Measurements from ENCODE around the gene DPEP2. TPM values are rescaled to one million over a fixed set of nuclear protein-coding genes. Genes with fewer than 3 reads are reported as not detected.

DPEP2 gene
- total RNA-seq, 1 donor from 2014 or later, result not detected

DNA sequence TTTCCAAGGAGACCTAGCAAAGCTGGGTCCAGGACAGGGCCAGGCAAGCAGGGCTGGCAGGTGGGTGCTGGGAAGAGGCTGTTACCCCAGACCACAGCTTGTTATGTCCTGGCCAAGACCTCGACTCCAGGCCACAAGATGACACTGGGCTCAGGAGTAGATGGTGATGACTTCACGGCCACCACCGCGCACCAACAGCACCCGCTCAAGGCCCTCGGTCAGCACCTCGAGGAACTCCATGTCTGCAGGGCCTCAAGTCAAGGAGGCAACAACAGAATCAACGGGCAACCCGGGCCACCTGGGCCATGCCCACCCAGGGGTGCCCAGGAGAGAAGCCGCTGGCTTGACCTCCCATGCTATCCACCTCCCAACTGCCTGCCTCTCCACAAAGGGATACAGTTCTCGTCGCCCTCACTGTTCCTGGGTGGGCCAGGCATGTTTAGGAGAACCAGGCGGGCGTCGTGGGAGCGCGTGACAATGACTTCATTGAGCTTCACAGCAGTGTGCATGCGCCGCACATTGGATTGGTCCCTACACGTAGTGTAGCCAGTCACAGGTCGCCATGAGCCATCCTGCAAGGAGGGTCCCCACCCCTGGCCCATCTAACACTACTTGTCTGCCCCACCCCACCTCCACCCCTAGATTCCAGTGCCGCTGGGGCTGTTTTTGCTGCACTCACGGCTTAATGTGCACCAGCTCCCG, 54.4 kb downstream of the DPEP2 start:
- no peak for TF ChIP-seq CTCF (IDR thresholded peaks at IDR 0.05)
- Mint-ChIP-seq H3K4me3 (ENCODE audit: unreplicated experiment) (no peak overlapping the region), H3K27me3 (ENCODE audit: low read depth) (no peaks in the 10 kb centered on the region), H3K27ac (ENCODE audit: unreplicated experiment) (peak overlapping the region; percentile 8), H3K36me3 (ENCODE audit: low read depth) (peaks cover 27% of the 10 kb centered on the region), H3K4me1 (ENCODE audit: low read depth) (no peaks in the 10 kb centered on the region), H3K9me3 (ENCODE audit: low read depth) (no peaks in the 10 kb centered on the region)
- DNase-seq (ENCODE audit: low spot score), result no peak

DNA sequence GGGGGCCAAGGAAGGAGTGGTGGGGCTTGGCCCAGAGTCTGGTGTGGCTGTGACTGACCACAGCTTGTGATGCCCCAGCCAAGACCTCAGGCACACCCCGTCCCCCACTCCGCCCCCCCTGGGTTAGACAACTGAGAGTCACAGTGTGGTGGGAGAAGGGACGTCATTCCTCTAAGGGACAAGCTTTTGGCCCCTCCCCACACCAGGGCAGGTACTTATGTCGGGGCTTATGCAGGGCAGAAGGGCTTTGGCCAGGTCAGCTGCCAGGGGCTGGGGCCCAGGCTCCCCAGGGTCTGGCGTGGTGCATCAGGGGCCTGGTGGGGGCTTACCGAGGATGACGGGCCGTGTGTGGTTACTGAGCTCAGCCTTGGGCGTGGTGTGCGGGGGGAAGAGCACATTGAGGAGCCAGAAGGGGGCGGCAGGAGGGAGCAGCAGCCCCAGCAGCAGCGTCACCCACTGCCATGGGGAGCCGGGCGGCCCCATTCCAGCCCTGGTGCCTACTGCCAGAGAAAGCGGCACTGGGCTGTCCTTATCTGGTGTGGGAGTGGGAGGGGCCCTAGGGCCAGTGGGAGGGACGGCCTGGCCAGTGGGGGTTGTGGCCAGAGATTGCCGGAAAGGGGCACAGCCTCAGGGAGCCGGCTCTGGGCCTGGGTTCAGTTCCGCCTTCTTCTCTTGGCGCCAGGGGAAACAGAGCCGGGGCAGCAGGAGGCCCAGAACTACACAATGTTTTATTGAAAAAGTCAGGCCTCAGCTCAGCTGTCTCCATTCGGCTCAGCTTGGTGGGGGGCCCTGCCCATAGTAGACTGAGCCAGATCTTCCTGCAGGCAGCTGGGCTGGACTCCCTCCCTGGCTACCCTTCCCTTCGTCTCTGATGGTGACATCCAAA, 55.4 kb downstream of the DPEP2 start, which contains the start of gene LCAT:
Gene LCAT (minus strand): TSS at position 502 of the 886 bp plus-strand sequence. CDS start 19 bp downstream, at position 483.
- peak within 1 kb of the TSS; percentile 14 for H3K27ac Mint-ChIP-seq (ENCODE audit: unreplicated experiment)
- no peak for DNase-seq (ENCODE audit: low spot score)
- no peak within 1 kb of the TSS for H3K4me3 Mint-ChIP-seq (ENCODE audit: unreplicated experiment)
- H3K4me1 Mint-ChIP-seq (ENCODE audit: low read depth), result no peaks in the 10 kb centered on the region
- TF ChIP-seq CTCF (IDR thresholded peaks at IDR 0.05), result no peak
- H3K36me3 Mint-ChIP-seq (ENCODE audit: low read depth), result peaks cover 27% of the 10 kb centered on the region
- no peaks in the 10 kb centered on the region for H3K9me3 Mint-ChIP-seq (ENCODE audit: low read depth)
- no peaks in the 10 kb centered on the region for H3K27me3 Mint-ChIP-seq (ENCODE audit: low read depth)

DNA sequence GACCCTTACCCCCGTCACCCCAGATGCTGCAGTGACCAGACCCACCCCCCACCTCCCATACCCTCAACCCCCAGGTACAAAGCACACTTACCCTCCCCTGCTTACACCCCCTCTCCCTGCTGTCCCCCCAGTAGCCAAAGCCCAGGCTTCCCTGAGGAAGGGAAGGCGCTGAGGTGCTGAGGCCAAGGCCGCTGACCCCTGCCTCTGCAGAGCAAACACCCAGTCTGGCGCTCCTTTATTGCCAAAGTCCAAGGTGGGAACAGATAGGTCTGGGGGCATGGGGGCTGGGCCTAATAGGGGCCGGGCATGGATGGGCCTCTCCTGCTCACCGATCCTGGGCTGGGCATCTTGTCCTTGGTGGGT, 56.0 kb downstream of the DPEP2 start:
- H3K9me3 Mint-ChIP-seq (ENCODE audit: low read depth), result no peaks in the 10 kb centered on the region
- H3K27ac Mint-ChIP-seq (ENCODE audit: unreplicated experiment), result no peak overlapping the region
- DNase-seq (ENCODE audit: low spot score), result no peak
- no peak overlapping the region for H3K4me3 Mint-ChIP-seq (ENCODE audit: unreplicated experiment)
- no peak for TF ChIP-seq CTCF (IDR thresholded peaks at IDR 0.05)
- no peaks in the 10 kb centered on the region for H3K27me3 Mint-ChIP-seq (ENCODE audit: low read depth)
- no peaks in the 10 kb centered on the region for H3K4me1 Mint-ChIP-seq (ENCODE audit: low read depth)
- H3K36me3 Mint-ChIP-seq (ENCODE audit: low read depth), result peaks cover 23% of the 10 kb centered on the region

GRCh38 chr16:67942510-67943255, 56.6 kb downstream of the DPEP2 start:
- no peaks in the 10 kb centered on the region for H3K27me3 Mint-ChIP-seq (ENCODE audit: low read depth)
- H3K27ac Mint-ChIP-seq (ENCODE audit: unreplicated experiment), result no peak overlapping the region
- no peak for TF ChIP-seq CTCF (IDR thresholded peaks at IDR 0.05)
- H3K4me3 Mint-ChIP-seq (ENCODE audit: unreplicated experiment), result no peak overlapping the region
- H3K36me3 Mint-ChIP-seq (ENCODE audit: low read depth), result peaks cover 20% of the 10 kb centered on the region
- no peaks in the 10 kb centered on the region for H3K4me1 Mint-ChIP-seq (ENCODE audit: low read depth)
- no peak for DNase-seq (ENCODE audit: low spot score)
- no peaks in the 10 kb centered on the region for H3K9me3 Mint-ChIP-seq (ENCODE audit: low read depth)

DNA sequence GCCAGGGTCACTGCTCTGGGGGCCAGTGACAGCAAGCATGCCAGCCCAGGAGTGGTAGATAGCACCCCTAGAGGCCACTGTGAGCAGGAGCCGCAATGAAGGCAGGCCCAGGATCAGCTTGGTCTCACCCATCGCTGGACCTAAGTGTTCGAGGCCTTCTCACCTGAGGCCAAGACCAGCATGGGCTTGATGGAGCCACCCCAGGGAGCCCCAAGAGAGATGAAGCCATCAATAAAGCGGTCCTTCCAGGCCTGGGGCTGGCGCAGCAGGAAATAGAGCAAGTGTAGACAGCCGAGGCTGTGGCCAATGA, 57.1 kb downstream of the DPEP2 start:
- Mint-ChIP-seq H3K27me3 (ENCODE audit: low read depth) (no peaks in the 10 kb centered on the region), H3K27ac (ENCODE audit: unreplicated experiment) (peak overlapping the region; percentile 17), H3K4me1 (ENCODE audit: low read depth) (peaks cover 4% of the 10 kb centered on the region), H3K4me3 (ENCODE audit: unreplicated experiment) (no peak overlapping the region), H3K9me3 (ENCODE audit: low read depth) (no peaks in the 10 kb centered on the region), H3K36me3 (ENCODE audit: low read depth) (peaks cover 20% of the 10 kb centered on the region)
- no peak for DNase-seq (ENCODE audit: low spot score)
- peak; percentile 79 for TF ChIP-seq CTCF (IDR thresholded peaks at IDR 0.05)
